Stimulated activated CD4-positive, alpha-beta T cell treated with anti-CD3 and anti-CD28 coated beads, Interleukin-15, amount 100 ng/mL, for 24 hours (primary cell): Measurements from ENCODE around the gene NUDT14.

Experiments
- DNase-seq: peaks from one replicate; pipeline ENCODE4 v3.0.0-alpha.2; 2020

Gene NUDT14

DNA sequence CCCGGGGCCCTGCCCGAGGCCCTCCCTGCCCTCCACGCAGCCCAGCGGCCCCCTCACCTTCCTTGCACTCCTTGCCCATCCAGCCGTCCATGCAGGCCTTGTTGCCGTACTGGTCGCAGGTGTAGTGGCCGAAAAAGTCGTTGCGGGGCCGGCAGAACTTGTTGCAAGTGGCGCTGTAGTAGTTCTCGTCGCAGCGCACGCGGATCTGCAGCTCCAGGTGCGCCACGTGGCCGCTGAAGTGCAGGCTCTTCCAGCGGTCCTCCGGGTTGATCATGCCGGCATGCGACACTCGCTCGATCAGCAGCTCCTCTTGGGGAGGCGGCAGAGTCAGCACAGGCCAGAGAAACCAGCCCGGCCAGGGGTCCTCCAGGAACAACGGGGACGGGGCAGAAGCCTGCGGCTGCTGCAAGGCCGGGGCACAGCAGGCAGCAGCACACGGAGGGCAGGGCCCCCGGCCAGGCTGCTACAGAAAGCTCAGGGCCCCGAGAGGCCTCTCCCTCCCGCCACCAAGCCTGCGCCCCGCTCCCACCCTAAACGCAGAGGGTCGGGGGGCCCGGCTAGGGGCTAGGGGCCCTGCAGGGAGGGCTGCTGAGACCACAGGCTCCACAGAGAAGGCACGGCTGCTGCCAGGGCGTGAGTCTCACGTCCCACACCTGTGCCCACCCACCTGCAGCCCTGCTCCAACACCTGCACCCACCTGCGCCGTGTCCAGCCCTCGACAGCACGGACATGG, 25.3 kb downstream of the NUDT14 start:
- no peak for DNase-seq

DNA sequence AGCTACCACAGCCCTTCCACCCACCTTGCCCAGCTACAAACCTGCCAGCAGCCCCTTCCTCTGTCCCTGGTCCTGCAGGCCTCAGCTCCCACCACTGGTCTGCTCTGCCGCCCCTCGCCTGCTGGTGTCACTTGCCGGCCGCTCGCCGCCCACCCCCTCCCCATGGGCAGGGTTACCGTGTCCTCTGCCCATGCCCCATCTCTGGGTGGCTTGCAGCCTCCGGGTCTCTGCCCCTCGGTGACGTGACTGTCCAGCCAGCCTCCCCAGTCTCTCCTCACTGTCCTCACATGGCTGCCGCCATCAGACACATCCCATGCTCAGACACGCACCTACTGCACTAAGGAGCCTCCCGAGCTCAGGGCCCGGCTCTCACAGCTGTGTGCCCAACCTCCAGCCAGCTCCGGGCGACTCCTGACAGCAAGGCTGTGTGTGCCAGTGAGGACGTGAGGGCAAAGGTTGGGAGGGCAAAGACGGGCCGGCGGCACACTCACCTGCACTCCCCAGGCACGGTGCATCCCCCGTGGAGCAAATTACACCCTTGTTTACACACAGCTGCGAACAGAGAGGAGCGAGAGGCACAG, 26.0 kb downstream of the NUDT14 start:
- DNase-seq = no peak

DNA sequence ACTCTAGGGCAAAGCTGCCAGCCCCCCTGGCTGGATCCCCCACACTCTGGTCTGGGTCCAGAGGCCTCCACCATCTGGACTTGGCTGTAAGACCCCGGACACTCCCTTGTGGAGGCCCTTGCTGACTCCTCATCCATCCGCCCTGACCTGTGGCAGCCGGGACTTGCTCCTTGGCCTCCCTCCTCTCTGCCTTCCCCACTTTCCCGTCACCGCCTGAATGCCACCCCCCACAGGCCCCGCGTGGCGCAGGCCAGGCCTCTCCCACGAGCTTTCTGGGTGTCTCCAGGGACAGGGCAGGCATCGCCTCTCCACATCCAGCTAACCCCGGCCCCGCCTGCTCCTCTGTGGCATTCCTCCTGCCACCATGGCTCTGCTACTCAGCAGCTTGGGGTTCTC, 26.6 kb downstream of the NUDT14 start:
- no peak for DNase-seq

DNA sequence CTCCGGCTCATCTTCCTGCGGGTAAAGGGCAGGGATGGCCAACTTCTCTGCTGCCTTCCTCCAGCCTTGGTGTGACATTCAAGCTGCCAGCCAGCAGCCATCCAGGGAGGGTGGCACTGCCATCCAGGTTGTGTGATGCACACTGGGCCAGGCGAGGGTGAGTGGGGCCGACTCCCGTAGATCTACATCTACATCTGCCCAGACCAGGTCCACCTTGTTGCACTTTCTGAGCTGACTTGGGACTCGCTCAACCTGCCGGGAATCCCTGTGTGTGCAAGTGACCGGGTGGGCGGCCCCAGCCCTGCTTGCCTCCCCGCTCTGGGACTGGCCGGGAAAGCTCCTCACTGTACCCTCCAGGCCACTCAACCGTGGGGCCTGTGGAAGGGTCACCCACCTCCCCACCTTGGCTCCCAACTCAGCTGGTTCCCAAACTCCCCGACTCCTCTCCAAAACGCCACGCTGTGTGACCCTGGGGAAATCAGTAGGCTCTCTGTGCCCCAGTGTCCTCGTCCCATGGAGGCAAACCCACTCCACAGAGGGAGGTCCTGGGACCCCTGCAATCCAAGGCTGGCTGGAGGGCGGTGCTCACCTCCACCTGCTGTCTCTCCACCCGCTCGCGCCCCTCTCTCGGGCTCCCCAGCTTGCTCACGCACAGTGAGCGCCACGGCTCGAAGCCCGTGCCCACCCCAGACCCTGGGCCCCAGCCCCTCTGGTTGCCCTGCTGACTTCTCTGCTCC, 27.2 kb downstream of the NUDT14 start:
- no peak for DNase-seq

DNA sequence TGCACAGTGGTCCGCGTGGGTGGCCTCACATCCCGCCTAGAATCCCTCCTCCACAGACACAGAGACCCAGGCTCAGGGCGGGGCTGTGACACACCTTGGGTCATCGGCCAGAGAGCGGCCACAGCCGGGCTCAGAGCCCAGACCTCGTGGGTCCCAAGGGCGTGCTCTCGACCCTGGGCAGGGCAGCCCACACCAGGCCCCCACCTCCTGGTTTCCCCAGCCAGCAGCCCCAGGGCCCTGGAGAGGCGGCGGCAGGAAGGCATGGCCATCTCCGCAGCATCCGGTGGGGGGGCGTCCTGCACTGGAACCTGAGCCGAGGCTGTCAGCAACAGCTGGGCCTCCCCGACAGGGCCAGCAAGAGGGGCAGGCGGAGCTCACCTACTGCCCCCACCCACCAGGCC, 27.8 kb downstream of the NUDT14 start:
- DNase-seq = no peak

DNA sequence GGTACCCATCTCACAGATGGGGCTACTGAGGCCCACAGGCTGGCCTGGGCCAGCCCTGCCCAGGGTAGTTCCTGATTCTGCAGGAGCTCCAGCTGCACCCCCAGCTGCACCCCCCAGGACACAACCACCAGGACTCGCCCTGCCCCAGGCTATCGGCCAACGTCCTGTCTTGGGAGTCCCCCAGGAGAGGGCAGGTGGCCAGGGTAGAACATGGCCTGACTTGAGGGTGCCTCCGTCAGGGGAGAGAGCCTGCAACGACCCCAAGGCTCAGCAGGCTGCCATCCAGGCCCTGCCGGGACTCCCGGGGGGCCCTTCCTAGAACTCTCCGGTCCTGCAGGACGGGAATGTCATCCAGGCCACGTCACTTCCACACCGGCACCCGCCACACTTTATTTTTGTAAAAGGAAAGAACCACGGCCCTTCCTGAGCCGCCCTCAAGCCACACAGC, 28.3 kb downstream of the NUDT14 start:
- DNase-seq = no peak

DNA sequence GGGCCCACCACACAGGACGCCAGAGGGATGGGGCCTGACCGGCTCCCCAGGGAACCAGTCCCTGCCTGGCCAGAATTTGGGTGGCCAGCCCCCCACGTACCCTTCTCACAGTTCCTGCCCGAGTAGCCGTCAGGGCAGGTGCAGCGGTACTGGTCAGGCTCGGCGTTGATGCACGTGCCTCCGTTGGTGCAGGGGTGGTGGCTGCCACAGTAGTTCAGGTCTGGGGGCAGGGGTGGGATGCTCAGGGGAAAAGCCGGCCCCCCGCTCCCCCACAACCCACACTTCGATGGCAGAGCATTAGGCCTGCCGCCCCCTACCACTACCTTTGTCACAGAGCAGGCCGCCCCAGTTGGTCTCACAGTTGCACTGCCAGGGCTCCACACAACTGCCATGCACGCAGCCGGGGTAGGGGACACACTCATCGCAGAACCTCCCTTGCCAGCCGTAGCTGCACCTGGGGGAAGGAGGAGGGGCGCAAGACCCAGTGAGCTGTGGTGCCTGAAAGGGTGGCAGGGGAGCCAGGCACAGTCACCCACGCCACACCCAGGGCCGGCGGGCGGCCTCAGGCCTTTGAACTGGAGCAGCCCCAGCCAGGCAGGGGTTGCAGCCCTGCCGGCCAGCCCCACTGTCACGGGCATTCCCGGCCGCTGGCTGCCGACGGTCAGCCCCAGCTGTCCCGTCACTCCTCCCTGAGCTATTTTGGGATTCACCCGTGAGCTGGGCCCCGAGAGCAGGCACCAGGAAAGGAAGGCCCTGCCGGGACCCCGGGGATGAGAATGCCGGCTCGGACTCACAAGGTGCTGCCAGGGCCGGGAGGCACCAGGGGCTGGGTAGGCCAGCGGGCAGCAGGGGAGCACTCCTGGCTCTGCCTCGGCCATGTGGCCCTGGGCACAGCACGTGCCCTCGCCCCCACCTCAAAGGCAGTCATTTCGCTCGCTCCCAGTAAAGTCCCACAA, 29.0 kb downstream of the NUDT14 start:
- no peak for DNase-seq

DNA sequence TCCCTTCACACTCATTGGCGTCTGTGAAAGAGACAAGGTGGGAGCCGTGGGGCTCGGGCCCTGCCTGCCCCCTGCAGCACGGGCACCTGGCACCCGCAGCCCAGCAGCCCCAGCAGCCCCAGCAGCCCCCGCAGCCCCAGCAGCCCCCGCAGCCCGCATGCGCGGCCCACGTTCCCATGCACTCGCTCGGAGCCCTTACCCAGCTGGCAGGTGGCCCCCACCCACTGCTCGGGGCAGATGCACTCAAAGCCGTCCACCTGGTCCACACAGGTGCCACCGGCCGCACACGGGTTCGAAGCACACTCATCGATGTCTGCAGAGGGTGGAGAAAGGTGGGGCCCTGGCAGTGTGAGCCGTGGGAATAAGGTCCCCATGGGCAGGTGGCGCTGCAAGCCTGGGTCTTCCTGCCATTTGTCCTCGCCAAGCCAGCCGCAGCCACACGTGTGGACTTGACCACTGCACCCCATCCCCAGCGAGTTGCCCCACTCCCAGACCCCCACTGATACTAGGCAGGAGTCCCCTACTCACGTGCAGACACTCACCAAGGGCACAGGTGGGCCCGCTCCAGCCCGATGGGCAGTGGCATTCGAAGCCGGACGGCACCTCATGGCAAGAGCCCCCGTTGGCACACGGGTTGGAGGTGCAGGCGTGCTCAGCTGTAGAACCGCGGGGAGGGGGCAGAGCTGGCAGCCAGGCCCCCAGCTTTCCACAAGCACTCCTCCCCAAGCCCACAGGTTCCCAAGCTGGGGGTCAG, 29.9 kb downstream of the NUDT14 start:
- DNase-seq = no peak

DNA sequence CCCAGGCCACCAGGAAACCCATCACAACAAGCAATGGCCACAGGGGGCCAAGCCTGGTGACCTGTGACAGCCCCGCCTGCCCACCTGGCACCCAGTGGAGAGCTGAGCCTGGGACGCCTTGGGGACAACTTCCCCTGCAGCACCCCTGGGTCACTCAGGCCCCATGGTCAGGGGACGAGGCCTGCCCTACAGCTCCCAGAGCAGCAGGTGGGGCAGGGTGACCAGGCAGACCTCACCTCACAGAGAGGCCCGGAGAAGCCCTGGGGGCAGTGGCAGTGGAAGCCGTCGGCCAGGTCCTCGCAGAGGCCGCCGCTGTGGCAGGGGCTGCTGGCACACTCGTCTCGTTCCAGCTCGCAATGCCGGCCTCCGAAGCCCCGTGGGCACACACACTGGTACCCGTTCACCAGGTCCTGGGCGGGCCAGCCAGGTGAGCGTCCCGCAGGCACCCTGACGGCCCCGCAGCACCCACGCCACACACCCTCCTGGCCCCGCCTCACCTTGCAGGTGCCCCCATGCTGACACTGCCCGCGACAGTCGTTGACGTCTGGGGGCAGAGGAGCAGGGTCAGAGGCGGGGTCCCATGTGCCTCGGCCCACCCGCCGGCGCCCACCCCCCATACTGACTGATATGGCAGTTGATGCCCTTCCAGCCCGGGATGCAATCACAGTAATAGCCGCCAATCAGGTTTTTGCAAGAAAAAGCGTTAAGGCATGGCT, 30.6 kb downstream of the NUDT14 start:
- DNase-seq = no peak

DNA sequence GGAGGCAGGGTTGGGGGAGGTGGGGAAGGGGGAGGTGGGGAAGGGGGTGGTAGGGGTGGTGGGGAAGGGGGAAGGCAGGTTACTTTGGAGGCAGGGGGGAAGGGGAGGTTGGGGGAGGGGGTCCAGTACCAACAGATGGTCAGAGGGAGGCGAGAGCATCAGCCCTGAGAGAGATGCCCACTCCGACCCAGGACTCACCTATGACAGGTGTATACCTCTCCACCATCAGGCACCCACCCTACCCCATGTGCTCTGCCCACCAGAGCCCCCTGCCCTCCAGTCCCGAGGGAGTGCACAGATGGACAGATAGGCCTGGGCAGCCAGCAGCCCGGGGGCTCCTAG, 31.1 kb downstream of the NUDT14 start:
- no peak for DNase-seq

DNA sequence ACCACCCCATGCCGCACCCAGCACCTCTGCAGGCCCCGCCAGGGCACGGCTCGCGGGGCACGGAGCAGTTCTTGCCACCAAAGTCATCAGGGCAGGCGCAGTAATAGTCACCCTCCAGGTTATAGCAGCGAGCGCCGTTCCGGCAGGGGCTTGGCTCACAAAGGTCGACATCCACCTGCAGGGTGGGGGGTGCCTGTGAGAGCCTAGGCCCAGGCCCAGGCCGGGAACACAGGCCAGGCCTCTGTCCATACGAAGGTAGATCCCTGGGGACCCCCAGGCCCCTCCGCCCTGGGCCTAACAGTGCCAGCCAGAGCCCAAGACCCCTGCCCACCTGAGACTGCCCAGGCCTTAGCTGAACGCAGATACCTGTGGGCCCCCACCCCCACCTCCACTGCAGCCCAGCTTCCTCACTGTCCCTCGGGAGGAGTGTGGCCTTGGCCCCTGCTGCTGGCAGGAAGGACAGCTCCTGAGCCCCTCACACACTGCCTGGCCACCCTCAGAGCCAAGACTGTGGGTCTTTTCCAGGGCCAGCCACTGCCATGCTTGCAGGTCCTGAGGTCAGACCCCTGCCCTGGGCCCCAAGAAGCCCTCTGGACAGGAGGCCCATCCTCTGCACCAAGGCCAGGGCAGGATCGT, 31.8 kb downstream of the NUDT14 start:
- no peak for DNase-seq

DNA sequence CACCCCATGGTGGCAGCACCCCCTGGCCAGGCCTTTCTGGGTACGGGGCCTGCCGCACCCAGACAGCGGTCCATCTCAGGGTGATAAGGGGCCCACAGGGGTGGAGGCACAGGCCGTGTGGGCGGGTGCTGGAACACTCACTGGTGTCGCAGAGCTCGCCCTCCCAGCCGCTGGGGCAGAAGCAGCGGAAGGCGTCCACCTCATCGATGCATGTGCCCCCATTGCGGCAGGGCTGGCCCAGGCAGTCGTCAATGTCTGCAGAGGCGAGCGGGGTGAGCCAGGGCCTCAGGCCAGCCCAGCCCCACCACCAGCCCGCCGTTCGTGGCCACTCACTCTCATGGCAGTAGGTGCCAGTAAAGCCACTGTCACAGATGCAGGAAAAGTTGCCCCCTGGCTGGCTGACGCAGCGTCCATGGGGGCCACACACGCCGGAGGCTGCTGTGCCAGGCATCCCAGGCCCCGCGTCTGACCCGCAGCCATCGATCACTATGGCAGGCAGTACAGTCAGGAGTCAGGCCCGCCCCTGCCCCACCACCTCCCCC, 32.4 kb downstream of the NUDT14 start:
- DNase-seq = no peak

DNA sequence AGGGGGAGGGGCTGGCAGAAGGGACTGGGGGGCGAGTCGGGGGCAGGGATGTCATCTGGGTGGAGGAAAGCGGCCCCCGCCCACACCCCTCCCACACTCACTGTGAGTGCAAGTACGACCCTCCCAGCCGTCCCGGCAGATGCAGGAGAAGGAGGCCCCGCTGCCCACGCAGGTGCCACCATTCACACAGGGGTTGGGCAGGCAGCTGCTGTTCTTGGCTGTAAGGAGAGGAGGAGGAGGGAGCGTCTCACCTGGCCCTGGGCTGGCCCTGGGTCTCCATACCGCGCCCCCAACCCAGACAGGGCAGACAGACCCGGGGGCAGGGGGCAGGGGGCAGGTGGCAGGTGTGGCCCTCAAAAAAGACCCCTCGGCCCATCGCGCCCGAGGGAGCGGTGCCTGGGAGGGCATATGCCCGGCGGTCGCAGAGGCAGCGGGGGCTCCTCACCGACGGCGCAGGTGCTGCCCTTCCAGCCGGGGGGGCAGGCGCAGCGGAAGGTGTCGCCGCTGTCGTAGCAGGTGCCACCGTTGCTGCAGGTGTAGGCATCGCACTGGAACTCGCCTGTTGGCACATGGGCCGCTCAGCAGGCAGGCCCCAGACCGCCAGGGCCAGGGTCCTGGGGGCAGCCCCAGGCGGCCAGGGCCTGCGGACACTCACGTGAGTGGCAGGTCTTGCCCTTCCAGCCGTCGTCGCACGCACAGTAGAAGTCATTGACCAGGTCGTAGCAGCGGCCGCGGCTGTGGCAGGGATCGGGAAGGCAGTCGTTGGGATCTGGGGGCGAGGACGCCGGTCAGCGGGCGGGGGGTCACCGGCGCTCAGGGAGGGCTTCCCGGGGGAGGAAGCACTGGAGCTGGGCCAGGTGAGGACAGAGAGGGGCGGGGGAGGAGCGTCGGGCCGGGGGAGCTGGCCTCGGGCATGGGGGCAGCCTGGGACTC, 33.2 kb downstream of the NUDT14 start:
- no peak for DNase-seq

DNA sequence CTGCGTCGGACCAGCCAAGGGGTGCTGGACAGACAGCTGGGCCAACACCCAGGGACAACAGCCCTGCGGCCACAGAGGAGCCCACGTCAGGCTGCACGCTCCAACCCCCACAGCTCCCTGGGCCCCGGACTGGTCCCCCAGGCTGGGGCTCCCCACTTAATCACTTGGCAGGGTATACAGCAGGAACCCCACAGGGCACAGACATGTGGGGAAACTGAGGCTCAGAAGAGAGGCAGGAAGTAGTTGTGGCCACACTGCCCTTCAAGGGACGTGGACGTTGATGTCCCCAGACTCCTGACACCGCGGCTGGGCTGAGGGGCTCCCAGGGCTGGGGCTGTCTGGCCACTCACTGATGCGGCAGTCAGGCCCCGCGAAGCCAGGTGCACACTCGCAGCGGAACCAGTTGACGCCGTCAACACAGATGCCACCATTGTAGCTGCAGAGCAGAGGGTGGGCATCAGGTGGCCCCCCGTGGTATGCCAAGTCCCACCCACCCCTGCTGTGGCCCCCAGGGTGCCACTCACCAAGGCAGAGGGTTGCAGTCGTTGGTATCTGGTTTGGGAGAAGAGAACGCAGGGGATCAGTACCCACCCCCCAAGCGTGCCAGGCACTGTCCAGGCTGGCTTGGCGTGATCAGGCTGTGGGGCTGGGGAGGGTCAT, 34.0 kb downstream of the NUDT14 start:
- DNase-seq = no peak

DNA sequence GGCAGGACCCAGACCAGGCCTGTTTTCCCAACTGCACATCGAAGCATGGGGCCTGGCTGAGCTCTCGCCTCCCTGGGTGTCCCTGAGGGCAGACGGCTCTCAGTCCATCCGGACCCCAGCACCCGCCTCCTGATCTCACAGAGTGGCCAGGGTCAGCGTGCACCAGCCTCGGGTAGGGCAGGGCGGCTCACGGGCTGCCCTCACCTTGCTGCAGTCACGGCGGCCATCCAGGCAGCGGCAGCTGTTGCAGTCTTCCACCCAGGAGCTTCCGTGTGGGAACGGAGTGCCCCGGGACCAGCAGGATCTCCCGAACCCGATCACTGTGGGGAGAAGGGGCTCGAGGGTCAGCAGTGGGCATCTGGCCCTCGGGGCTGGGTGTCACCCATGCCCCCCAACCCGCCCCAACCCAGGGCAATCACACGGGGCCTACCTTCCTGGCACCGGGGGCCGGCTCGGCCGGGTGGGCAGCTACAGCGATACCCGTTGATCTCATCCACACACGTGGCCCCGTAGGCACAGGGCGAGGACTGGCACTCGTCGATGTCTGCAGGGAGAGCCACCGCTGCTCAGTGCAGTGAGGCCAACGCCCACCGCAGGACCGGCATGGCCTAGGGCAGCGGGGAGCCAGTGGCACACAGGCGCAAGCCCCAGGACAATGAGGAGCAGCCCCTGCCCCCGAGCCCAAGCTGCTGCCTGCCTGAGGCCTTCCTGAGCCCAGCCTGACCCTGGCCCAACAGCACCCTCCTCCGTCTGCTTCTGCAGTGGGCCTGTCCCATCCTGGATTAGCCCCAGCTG, 34.7 kb downstream of the NUDT14 start:
- DNase-seq = no peak

DNA sequence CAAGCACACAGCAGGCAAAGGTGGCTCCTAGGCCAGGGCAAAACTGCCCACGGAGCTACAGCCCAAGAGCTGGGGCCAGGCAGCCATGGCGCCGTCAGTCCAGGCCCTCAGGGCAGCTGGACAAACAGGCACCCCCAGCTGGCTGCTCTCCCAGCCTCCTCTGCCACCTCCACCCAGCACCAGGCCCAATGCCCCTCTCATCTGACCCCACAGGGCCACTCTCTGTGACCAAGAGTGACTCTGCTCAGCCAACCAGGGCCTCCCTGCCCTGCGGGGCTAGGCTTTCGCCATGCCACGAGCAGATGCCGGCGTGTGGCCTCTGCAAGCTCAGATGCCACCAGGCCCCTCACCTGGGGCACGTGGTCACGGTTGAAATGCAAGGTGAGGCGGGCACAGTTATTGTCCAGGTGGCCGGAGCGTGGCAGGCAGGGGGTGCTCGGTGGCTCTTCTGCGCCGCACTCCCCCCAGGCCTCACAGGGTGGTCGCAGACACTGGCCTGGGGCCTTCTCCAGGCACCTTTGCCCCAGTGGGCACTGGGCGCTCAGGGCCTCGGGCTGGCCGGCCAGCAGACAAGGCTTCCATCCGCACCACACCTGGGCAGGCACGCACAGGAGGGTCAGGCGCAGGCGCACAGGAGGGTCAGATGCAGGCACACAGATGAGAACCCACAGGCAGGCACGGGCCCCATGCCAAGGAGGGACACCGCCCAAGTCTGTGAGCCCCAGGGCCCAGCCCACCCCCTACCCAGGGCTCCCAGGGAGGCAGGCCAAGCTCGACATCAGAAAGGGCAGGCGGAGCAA, 35.5 kb downstream of the NUDT14 start:
- no peak for DNase-seq

DNA sequence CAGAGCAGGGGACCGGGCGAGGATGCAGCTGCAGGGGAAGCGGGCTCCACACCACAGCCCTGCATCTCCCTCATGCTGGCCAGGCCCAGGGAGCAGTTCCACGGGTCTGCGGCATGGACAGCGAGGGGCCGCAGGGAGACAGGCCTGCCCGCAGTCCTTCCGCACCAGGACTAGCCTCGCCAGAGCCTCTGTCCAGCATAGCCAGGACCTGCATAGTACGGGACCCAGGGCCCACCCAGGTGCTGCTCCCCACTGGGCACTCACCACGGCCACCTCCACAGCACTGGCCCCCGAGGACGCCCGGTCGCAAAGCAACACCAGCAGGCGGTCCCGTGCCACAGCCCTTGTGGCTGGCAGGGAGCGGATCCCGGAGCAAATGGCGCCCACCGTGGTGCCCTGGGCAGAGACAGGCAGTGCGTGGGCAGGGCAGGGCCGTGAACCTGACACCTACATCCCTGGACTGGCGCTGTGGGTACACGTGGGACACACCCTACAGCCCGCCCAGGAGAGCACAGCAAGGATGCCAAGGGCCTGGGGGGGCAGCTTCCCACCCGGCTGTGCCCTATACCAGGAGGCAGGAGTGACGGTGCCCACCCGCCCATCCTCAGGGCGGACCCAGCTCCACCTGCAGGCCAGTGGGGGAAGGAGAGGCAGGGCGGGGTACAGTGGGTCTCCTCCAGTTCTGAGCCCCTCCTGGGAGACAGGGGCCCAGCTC, 36.3 kb downstream of the NUDT14 start:
- no peak for DNase-seq
